Stimulated activated CD4-positive, alpha-beta T cell treated with anti-CD3 and anti-CD28 coated beads, Interleukin-4, amount 100 ng/mL, for 1 hour (primary cell): Measurements from ENCODE around the gene TTC9.

Source experiments
- DNase-seq: peaks from one replicate; pipeline ENCODE4 v3.0.0-alpha.2; 2020

The TTC9 gene

GRCh38 chr14:70718383-70719118, 76.8 kb downstream of the TTC9 start:
- no peak for DNase-seq

- DNase-seq, result no peak
Observed at GRCh38 chr14:70721542-70721941, 79.8 kb downstream of the TTC9 start.

GRCh38 chr14:70722418-70722817, 80.7 kb downstream of the TTC9 start:
- no peak for DNase-seq

- no peak for DNase-seq
Observed at GRCh38 chr14:70723276-70723675, 81.6 kb downstream of the TTC9 start.

GRCh38 chr14:70724110-70724509, 82.4 kb downstream of the TTC9 start:
- no peak for DNase-seq

GRCh38 chr14:70724944-70725343, 83.2 kb downstream of the TTC9 start:
- DNase-seq, result no peak
